Measurements from ENCODE around the gene DGKB. TPM values are rescaled to one million over a fixed set of nuclear protein-coding genes. Genes with fewer than 3 reads are reported as not detected.

DGKB gene
- total RNA-seq, 1 experiment from 2014 or later = not detected

GRCh38 chr7:14836006-14836405, 66.5 kb downstream of the DGKB start:
- DNase-seq (ENCODE audit: low spot score) = peak; percentile 35
- intact Hi-C loops (cut with micrococcal nuclease; ENCODE audit: unreplicated experiment) = no loop called here
- Histone ChIP-seq H3K36me3 (ENCODE audit: insufficient read depth, low read length, poor library complexity, severe bottlenecking) (no peaks in the 10 kb centered on the region), H3K27ac (ENCODE audit: low read depth, low read length, poor library complexity, severe bottlenecking) (peak overlapping the region; percentile 55), H3K9me3 (ENCODE audit: low read depth, low read length, poor library complexity, severe bottlenecking) (no peaks in the 10 kb centered on the region), H3K4me1 (ENCODE audit: insufficient read depth, low read length, poor library complexity, severe bottlenecking) (peaks cover 39% of the 10 kb centered on the region), H3K4me3 (ENCODE audit: low read depth, low read length, poor library complexity, severe bottlenecking) (peak overlapping the region; percentile 3), H3K27me3 (replicated peaks; ENCODE audit: insufficient read depth, low read depth, low read length, poor library complexity) (no peaks in the 10 kb centered on the region)
- CTCF ChIA-PET = no interaction called here
- no peak for TF ChIP-seq CTCF (conservative IDR thresholded peaks at IDR 0.05; ENCODE audit: low read depth, low read length)
- no peak for TF ChIP-seq EZH2 (IDR thresholded peaks at IDR 0.05; ENCODE audit: borderline replicate concordance, low read depth, low read length, poor library complexity, severe bottlenecking)
- no TSS peak for BruUV-seq (replicated peaks)
- POLR2A ChIA-PET (ENCODE audit: low non-redundant PET) = no interaction called here

DNA sequence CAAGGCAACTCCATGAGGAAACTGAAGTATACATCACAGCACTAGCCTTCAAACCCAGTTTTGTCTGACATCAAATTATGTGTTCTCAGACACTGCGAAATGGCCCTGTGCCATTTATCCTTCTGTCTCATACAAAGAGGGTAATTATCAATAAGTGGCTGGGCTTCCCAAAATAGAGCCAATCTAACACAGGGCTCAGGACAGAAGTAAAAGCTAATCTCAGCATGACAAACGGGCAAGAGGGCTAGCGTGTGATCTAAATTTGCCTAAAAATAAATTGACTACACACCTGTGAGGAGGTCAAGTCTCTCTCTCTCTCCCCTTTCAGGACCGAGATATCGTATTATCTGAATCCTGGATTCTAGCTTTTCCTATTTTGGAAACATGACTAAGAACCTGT, 67.2 kb downstream of the DGKB start:
- no TSS peak for BruUV-seq (replicated peaks)
- Histone ChIP-seq H3K27me3 (replicated peaks; ENCODE audit: insufficient read depth, low read depth, low read length, poor library complexity) (no peaks in the 10 kb centered on the region), H3K9me3 (ENCODE audit: low read depth, low read length, poor library complexity, severe bottlenecking) (no peaks in the 10 kb centered on the region), H3K27ac (ENCODE audit: low read depth, low read length, poor library complexity, severe bottlenecking) (no peak overlapping the region), H3K4me3 (ENCODE audit: low read depth, low read length, poor library complexity, severe bottlenecking) (no peak overlapping the region), H3K4me1 (ENCODE audit: insufficient read depth, low read length, poor library complexity, severe bottlenecking) (peaks cover 39% of the 10 kb centered on the region), H3K36me3 (ENCODE audit: insufficient read depth, low read length, poor library complexity, severe bottlenecking) (no peaks in the 10 kb centered on the region)
- CTCF ChIA-PET = no interaction called here
- peak; percentile 55 for DNase-seq (ENCODE audit: low spot score)
- POLR2A ChIA-PET (ENCODE audit: low non-redundant PET) = no interaction called here
- intact Hi-C loops (cut with micrococcal nuclease; ENCODE audit: unreplicated experiment) = no loop called here
- TF ChIP-seq EZH2 (IDR thresholded peaks at IDR 0.05; ENCODE audit: borderline replicate concordance, low read depth, low read length, poor library complexity, severe bottlenecking) = no peak
- TF ChIP-seq CTCF (conservative IDR thresholded peaks at IDR 0.05; ENCODE audit: low read depth, low read length) = no peak

- TF ChIP-seq EZH2 (IDR thresholded peaks at IDR 0.05; ENCODE audit: borderline replicate concordance, low read depth, low read length, poor library complexity, severe bottlenecking) (no peak), CTCF (conservative IDR thresholded peaks at IDR 0.05; ENCODE audit: low read depth, low read length) (no peak)
- no peaks in the 10 kb centered on the region for H3K27me3 ChIP-seq (replicated peaks; ENCODE audit: insufficient read depth, low read depth, low read length, poor library complexity)
- ChIA-PET CTCF (no interaction called here), POLR2A (ENCODE audit: low non-redundant PET) (no interaction called here)
- no peak overlapping the region for H3K4me3 ChIP-seq (ENCODE audit: low read depth, low read length, poor library complexity, severe bottlenecking)
- H3K36me3 ChIP-seq (ENCODE audit: insufficient read depth, low read length, poor library complexity, severe bottlenecking) = no peaks in the 10 kb centered on the region
- peak; percentile 23 for DNase-seq (ENCODE audit: low spot score)
- BruUV-seq (replicated peaks) = no TSS peak
- no peaks in the 10 kb centered on the region for H3K9me3 ChIP-seq (ENCODE audit: low read depth, low read length, poor library complexity, severe bottlenecking)
- H3K4me1 ChIP-seq (ENCODE audit: insufficient read depth, low read length, poor library complexity, severe bottlenecking) = peaks cover 39% of the 10 kb centered on the region
- H3K27ac ChIP-seq (ENCODE audit: low read depth, low read length, poor library complexity, severe bottlenecking) = no peak overlapping the region
- intact Hi-C loops (cut with micrococcal nuclease; ENCODE audit: unreplicated experiment) = no loop called here
Observed at GRCh38 chr7:14834883-14835282, 67.7 kb downstream of the DGKB start.
